ENCODE measurements around the gene RAPGEF2. TPM values are rescaled to one million over a fixed set of nuclear protein-coding genes. Genes with fewer than 3 reads are reported as not detected.

Gene RAPGEF2
- total and polyA plus RNA-seq, 9 of the 15 experiments (the other 6 are each of a cell fraction or from before 2014, with no cell fraction given) = 3.1 to 32.6 (median 23.1) TPM

- TF ChIP-seq, protein P1, sequence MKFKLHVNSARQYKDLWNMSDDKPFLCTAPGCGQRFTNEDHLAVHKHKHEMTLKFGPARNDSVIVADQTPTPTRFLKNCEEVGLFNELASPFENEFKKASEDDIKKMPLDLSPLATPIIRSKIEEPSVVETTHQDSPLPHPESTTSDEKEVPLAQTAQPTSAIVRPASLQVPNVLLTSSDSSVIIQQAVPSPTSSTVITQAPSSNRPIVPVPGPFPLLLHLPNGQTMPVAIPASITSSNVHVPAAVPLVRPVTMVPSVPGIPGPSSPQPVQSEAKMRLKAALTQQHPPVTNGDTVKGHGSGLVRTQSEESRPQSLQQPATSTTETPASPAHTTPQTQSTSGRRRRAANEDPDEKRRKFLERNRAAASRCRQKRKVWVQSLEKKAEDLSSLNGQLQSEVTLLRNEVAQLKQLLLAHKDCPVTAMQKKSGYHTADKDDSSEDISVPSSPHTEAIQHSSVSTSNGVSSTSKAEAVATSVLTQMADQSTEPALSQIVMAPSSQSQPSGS (CRISPR knock-in tag; IDR thresholded peaks at IDR 0.05) = no peak
- TF ChIP-seq ETS2 (tag; IDR thresholded peaks at IDR 0.05; ENCODE audit: borderline replicate concordance, poor library complexity, severe bottlenecking) (no peak), ZNF584 (CRISPR knock-in tag; IDR thresholded peaks at IDR 0.05; ENCODE audit: low read depth) (no peak), KDM4B (IDR thresholded peaks at IDR 0.05; ENCODE audit: borderline replicate concordance in 2 of 2, low read depth in 1 of 2) (no peak), PHF20 (IDR thresholded peaks at IDR 0.05; ENCODE audit: partially characterized antibody) (no peak), EWSR1 (IDR thresholded peaks at IDR 0.05; ENCODE audit: borderline replicate concordance, low read depth, partially characterized antibody) (no peak), MIER1 (IDR thresholded peaks at IDR 0.05; ENCODE audit: low read depth) (no peak), FOXP1 (CRISPR knock-in tag; IDR thresholded peaks at IDR 0.05) (no peak), SNIP1 (IDR thresholded peaks at IDR 0.05; ENCODE audit: low read depth) (no peak), E2F1 (CRISPR knock-in tag; IDR thresholded peaks at IDR 0.05) (no peak), ZNF830 (CRISPR knock-in tag; IDR thresholded peaks at IDR 0.05) (no peak), ZBED1 (IDR thresholded peaks at IDR 0.05) (no peak), ZBTB26 (CRISPR knock-in tag; IDR thresholded peaks at IDR 0.05) (no peak), ZNF583 (CRISPR knock-in tag; IDR thresholded peaks at IDR 0.05) (no peak), FOXK1 (CRISPR knock-in tag; IDR thresholded peaks at IDR 0.05; ENCODE audit: borderline replicate concordance) (no peak), NFATC3 (IDR thresholded peaks at IDR 0.05) (no peak), ELF1 (tag; IDR thresholded peaks at IDR 0.05) (no peak)
- TF ChIP-seq, protein P2, sequence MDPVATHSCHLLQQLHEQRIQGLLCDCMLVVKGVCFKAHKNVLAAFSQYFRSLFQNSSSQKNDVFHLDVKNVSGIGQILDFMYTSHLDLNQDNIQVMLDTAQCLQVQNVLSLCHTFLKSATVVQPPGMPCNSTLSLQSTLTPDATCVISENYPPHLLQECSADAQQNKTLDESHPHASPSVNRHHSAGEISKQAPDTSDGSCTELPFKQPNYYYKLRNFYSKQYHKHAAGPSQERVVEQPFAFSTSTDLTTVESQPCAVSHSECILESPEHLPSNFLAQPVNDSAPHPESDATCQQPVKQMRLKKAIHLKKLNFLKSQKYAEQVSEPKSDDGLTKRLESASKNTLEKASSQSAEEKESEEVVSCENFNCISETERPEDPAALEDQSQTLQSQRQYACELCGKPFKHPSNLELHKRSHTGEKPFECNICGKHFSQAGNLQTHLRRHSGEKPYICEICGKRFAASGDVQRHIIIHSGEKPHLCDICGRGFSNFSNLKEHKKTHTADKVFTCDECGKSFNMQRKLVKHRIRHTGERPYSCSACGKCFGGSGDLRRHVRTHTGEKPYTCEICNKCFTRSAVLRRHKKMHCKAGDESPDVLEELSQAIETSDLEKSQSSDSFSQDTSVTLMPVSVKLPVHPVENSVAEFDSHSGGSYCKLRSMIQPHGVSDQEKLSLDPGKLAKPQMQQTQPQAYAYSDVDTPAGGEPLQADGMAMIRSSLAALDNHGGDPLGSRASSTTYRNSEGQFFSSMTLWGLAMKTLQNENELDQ (CRISPR knock-in tag; IDR thresholded peaks at IDR 0.05; ENCODE audit: borderline replicate concordance) = no peak
- TF ChIP-seq, protein P3, sequence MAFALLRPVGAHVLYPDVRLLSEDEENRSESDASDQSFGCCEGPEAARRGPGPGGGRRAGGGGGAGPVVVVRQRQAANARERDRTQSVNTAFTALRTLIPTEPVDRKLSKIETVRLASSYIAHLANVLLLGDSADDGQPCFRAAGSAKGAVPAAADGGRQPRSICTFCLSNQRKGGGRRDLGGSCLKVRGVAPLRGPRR (CRISPR knock-in tag; IDR thresholded peaks at IDR 0.05) = no peak
- TF ChIP-seq, protein P4, sequence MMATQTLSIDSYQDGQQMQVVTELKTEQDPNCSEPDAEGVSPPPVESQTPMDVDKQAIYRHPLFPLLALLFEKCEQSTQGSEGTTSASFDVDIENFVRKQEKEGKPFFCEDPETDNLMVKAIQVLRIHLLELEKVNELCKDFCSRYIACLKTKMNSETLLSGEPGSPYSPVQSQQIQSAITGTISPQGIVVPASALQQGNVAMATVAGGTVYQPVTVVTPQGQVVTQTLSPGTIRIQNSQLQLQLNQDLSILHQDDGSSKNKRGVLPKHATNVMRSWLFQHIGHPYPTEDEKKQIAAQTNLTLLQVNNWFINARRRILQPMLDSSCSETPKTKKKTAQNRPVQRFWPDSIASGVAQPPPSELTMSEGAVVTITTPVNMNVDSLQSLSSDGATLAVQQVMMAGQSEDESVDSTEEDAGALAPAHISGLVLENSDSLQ (IDR thresholded peaks at IDR 0.05) = peak; percentile 66
Measured at GRCh38 chr4:159195361-159195769, 92.5 kb downstream of the RAPGEF2 start (continued).
